Epithelial cell of proximal tubule (primary cell): Measurements from ENCODE around the gene FUT8. TPM values are rescaled to one million over a fixed set of nuclear protein-coding genes. Genes with fewer than 3 reads are reported as not detected.
"Not testable (repeated sequence)": the region's sequence is repeated elsewhere in the genome, so short reads cannot be mapped to it uniquely, and the experiment has no call there.

Source experiments
- DNase-seq: peaks from one replicate; pipeline ENCODE4 v3.0.0-alpha.2; 2011; ENCODE audit warnings: low read depth
- H3K4me3 ChIP-seq: 2 replicates; pipeline ENCODE4 v1.5.1; 2011; ENCODE audit warnings: low read depth, mild to moderate bottlenecking, low read length
- total RNA-seq: library from RNA; depleted of rRNA; stranded (reverse); fragments of >200 nt; gene quantifications from 2 replicates; pipeline ENCODE4 v1.2.3, GENCODE V29; 2015
- TF ChIP-seq, protein P1 (sequence below): conservative IDR thresholded peaks from 2 replicates; pipeline ENCODE4 v1.5.1; 2012; ENCODE audit warnings: low read depth, mild to moderate bottlenecking, low read length

FUT8 gene
- total RNA-seq, 1 donor from 2014 or later: 66.4 TPM

DNA sequence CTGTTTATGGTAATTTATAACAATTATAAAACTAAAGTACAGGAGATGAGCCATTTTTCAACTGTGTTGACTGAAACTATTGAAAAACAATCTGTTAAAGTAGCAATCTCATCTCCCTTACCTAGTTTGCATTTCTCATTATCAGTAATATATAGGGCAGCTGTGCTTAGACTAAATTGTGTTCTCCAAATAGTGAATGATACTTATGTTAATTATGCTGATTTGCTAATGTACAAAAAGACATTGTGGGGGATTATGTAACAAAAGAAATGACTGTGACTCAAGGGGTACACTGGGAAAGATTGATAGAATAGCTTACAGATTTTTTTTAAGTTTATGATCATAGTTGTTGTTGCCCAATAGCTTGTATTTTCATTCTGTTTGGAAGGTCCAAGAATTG, 207.7 kb downstream of the FUT8 start:
- no peak for DNase-seq
- TF ChIP-seq, protein P1, sequence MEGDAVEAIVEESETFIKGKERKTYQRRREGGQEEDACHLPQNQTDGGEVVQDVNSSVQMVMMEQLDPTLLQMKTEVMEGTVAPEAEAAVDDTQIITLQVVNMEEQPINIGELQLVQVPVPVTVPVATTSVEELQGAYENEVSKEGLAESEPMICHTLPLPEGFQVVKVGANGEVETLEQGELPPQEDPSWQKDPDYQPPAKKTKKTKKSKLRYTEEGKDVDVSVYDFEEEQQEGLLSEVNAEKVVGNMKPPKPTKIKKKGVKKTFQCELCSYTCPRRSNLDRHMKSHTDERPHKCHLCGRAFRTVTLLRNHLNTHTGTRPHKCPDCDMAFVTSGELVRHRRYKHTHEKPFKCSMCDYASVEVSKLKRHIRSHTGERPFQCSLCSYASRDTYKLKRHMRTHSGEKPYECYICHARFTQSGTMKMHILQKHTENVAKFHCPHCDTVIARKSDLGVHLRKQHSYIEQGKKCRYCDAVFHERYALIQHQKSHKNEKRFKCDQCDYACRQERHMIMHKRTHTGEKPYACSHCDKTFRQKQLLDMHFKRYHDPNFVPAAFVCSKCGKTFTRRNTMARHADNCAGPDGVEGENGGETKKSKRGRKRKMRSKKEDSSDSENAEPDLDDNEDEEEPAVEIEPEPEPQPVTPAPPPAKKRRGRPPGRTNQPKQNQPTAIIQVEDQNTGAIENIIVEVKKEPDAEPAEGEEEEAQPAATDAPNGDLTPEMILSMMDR: no peak
- H3K4me3 ChIP-seq: no peak overlapping the region

DNA sequence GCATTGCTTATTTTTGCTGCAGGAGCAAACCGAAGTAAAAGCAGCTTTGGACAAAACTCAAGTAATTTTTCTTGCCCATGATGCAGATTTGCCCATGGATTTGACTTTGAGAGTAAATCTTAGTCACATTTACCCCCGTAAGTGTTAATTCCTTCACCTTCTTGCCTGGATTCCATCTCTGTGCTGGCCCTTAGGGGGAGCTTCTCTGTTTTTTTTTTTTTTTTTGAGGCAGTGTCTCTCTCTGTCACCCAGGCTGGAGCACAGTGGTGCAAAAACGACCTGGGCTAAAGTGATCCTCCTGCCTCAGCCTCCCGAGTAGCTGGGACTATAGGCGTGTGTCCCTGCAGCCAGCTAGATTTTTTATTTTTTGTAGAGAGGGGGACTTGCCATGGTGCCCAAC, 210.2 kb downstream of the FUT8 start:
- no peak for DNase-seq
- no peak overlapping the region for H3K4me3 ChIP-seq
- TF ChIP-seq, protein P1: no peak

DNA sequence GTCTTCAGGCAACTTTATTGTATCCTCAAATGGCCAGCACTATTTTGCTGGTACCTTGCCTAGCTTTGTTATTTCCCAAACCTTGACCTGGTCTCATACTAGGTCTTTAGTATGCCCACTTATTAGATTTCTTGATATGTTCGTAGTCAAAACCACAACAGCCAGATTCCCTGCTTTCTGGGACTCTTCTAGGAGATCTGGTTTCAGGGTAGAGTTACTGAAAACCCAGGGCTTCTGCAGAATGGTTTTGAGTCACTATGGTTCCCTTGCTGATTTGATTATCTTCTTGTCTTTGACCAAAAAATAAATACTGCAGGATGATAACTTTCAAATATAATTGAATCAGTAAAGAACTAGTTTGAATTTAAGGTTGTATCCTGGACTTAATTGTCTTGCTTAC, 211.2 kb downstream of the FUT8 start:
- DNase-seq: no peak
- TF ChIP-seq, protein P1: no peak
- H3K4me3 ChIP-seq: no peak overlapping the region

DNA sequence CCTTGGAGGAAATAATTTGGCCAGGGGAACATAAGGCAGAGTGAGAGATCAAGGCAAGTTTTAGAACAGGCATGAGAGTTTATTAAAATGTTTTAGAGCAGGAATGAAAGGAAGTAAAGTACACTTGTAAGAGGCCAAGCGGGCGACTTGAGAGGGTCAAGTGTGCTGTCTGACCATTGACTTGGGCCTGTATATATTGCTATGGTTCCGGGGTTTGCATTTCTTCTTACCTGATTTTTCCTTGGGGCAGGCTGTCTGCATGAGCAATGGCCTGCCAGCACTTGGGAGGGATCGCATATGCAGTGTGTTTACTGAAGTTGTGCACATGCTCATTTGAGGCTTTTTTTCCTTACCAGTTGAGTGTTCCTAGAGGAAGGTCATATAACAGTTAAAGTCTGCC, 214.8 kb downstream of the FUT8 start:
- TF ChIP-seq, protein P1: no peak
- no peak overlapping the region for H3K4me3 ChIP-seq
- no peak for DNase-seq

DNA sequence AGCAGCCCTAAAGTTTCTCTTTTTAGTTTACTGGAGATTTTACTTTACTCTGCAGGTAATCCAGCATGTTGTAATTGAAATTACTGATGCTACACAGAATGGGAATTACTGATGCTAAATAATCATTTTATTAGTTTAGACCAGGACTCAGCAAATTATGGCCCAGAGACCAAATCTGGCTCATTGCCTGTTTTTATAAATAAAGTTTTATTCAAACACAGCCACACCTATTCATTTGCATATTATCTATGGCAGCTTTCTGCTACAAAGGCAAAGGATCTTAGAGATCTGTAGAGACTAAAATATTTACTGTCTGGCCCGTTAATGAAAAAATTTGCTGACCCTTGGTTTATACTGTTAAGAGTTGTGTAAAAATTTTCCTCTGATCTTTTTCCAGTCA, 216.1 kb downstream of the FUT8 start:
- DNase-seq: no peak
- TF ChIP-seq, protein P1: no peak
- no peak overlapping the region for H3K4me3 ChIP-seq

DNA sequence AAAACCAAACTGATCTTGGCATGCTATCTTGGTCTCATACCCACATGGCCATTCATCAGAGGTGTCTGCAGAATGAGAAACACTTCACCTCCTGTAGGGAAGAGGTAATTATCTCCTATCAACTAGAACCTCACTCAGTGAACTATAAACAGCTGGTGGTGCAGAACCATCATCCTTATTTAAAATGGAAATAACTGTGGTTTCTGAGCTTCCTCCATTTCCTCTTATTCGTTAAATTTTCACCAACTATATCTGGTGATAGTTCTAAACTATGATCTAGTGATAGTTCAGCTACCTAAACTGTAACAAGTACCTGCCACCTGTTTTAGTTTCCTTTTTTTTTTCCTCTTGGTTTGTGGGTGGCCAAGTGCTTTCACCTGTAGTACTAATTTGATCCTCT, 218.5 kb downstream of the FUT8 start:
- no peak for DNase-seq
- TF ChIP-seq, protein P1: no peak
- no peak overlapping the region for H3K4me3 ChIP-seq

DNA sequence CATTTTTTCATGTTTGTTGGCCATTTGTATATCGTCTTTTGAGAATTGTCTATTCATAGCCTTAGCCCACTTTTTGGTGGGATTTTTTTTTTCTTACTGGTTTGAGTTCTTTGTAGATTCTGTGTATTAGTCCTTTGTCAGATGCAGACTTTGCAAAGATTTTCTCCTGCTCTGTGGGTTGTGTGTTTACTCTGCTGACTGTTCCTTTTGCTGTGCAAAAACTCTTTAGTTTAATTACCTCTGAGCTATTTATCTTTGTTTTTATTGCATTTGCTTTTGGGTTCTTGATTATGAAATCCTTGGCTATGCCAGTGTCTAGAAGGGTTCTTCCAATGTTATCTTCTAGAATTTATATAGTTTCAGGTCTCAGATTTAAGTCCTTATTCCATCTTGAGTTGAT, 220.0 kb downstream of the FUT8 start:
- H3K4me3 ChIP-seq: no peak overlapping the region
- DNase-seq: no peak
- TF ChIP-seq, protein P1: no peak

DNA sequence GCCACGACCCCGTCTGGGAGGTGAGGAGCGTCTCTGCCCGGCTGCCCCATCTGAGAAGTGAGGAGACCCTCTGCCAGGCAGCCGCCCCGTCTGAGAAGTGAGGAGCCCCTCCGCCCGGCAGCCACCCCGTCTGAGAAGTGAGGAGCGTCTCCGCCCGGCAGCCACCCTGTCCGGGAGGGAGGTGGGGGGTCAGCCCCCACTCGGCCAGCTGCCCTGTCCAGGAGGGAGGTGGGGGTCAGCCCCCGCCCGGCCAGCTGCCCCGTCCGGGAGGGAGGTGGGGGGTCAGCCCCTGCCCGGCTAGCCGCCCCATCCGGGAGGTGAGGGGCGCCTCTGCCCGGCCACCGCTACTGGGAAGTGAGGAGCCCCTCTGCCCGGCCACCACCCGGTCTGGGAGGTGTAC, 221.1 kb downstream of the FUT8 start:
- not testable (repeated sequence) for H3K4me3 ChIP-seq, DNase-seq
